Non-pigmented ciliary epithelial cell (primary cell): Measurements from ENCODE around the gene NRXN2.
A peak's percentile ranks its signal among the peaks of the same experiment; 100 is the strongest.

Experiments
- DNase-seq: peaks from one replicate; pipeline ENCODE4 v3.0.0-alpha.2; 2010; ENCODE audit warnings: low read depth

NRXN2 gene

GRCh38 chr11:64698427-64698826 lies 24.6 kb downstream of the NRXN2 start:
- no peak for DNase-seq

- no peak for DNase-seq
These were observed 25.2 kb downstream of the NRXN2 start for GRCh38 chr11:64697663-64698375.

- no peak for DNase-seq
These were observed 27.0 kb downstream of the NRXN2 start for GRCh38 chr11:64696045-64696444.

GRCh38 chr11:64695548-64695947 lies 27.4 kb downstream of the NRXN2 start:
- DNase-seq, result no peak

- DNase-seq, result no peak
These were observed 28.1 kb downstream of the NRXN2 start for GRCh38 chr11:64694821-64695365.

GRCh38 chr11:64694026-64694755 lies 28.8 kb downstream of the NRXN2 start:
- DNase-seq, result no peak

GRCh38 chr11:64692764-64693331 lies 30.1 kb downstream of the NRXN2 start:
- no peak for DNase-seq

GRCh38 chr11:64691543-64691942 lies 31.5 kb downstream of the NRXN2 start:
- no peak for DNase-seq

GRCh38 chr11:64690235-64690634 lies 32.8 kb downstream of the NRXN2 start:
- DNase-seq, result no peak

GRCh38 chr11:64688534-64688982 lies 34.4 kb downstream of the NRXN2 start:
- DNase-seq, result peak; percentile 27

- no peak for DNase-seq
These were observed 35.1 kb downstream of the NRXN2 start for GRCh38 chr11:64687643-64688533.

- DNase-seq, result no peak
These were observed 35.8 kb downstream of the NRXN2 start for GRCh38 chr11:64687204-64687603.

- no peak for DNase-seq
These were observed 36.4 kb downstream of the NRXN2 start for GRCh38 chr11:64686466-64687170.

GRCh38 chr11:64685536-64685935 lies 37.5 kb downstream of the NRXN2 start:
- no peak for DNase-seq

GRCh38 chr11:64684357-64684756 lies 38.6 kb downstream of the NRXN2 start:
- DNase-seq, result no peak

- DNase-seq, result no peak
These were observed 41.8 kb downstream of the NRXN2 start for GRCh38 chr11:64681171-64681570.

- no peak for DNase-seq
These were observed 43.2 kb downstream of the NRXN2 start for GRCh38 chr11:64679846-64680245.

- no peak for DNase-seq
These were observed 45.5 kb downstream of the NRXN2 start for GRCh38 chr11:64677441-64678023.

GRCh38 chr11:64676261-64676615 lies 46.8 kb downstream of the NRXN2 start:
- no peak for DNase-seq

- DNase-seq, result no peak
These were observed 47.3 kb downstream of the NRXN2 start for GRCh38 chr11:64675450-64676260.
